AG08396 (cell line): Measurements from ENCODE around the gene KIRREL3.

Experiments
- DNase-seq: peaks from one replicate; pipeline ENCODE4 v3.0.0; 2012; ENCODE audit warnings: low spot score, mixed read lengths

Gene KIRREL3

GRCh38 chr11:126534141-126534805 is 466.3 kb downstream of the KIRREL3 start:
- DNase-seq: no peak

GRCh38 chr11:126533560-126533959 is 467.0 kb downstream of the KIRREL3 start:
- DNase-seq: no peak

GRCh38 chr11:126530416-126530815 is 470.2 kb downstream of the KIRREL3 start:
- no peak for DNase-seq

DNA sequence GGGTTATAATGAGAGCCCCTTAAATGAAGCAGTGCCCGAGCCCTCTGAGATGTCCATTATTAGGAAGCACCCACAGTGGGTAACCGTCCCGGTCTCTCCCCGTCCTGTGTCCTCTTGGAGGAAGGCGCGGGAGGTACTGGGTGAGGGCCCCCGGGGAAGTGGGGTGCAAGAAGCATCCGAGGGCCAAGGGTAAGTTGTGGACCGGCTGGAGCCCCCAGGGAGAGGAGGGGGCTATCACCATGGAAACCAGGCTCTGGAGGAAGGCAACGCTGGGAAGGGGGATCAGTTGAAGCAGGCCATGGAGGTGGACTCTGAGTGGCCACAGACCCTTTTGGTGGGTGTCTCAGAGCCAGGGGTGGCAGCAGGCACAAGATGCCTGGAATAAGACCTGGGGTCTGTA is 471.5 kb downstream of the KIRREL3 start:
- no peak for DNase-seq

DNA sequence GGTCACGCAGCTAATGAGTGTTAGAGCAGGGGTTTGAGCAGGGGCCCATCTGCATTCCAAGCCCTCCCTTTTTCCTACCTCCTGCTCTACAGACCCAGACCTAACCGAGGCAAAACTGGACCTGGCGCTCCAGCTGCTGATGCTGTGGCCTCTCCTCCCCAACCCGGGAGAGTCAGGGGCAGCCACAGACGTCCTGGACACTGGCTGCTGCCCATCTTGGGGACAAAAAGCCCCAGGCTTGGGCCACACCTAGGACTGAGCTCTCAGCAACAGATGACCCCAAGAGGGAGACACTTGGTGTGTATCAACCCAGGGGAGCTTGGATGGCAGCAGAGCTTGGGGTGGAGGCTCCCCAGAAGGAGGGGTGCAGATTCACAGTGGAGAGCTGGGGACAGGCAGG is 472.5 kb downstream of the KIRREL3 start:
- DNase-seq: no peak

- no peak for DNase-seq
Measured at GRCh38 chr11:126527651-126528050, 472.9 kb downstream of the KIRREL3 start.

GRCh38 chr11:126526471-126526870 is 474.1 kb downstream of the KIRREL3 start:
- no peak for DNase-seq

- no peak for DNase-seq
Measured at GRCh38 chr11:126525702-126526101, 474.9 kb downstream of the KIRREL3 start.

DNA sequence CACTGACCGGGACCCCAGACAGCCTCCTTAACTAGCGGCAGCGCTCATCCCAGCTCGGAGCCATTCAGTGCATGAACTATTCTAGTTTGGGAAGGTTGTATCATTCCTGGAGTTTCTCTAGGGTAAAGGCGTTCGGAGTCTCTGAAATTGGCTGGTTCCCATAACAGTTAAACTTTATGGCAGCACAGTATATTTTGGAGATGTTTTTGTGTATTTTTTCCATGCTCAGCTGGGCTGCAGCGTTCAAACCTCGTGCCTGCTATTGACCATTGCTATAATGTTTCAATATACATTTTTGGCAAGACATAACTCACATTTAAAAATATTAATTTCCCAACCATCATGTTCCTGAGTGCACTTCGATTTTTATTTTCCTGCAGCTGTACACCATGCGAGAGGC is 475.4 kb downstream of the KIRREL3 start:
- no peak for DNase-seq

GRCh38 chr11:126523441-126524205 is 476.9 kb downstream of the KIRREL3 start:
- no peak for DNase-seq

- no peak for DNase-seq
Measured at GRCh38 chr11:126522606-126523005, 478.0 kb downstream of the KIRREL3 start.

DNA sequence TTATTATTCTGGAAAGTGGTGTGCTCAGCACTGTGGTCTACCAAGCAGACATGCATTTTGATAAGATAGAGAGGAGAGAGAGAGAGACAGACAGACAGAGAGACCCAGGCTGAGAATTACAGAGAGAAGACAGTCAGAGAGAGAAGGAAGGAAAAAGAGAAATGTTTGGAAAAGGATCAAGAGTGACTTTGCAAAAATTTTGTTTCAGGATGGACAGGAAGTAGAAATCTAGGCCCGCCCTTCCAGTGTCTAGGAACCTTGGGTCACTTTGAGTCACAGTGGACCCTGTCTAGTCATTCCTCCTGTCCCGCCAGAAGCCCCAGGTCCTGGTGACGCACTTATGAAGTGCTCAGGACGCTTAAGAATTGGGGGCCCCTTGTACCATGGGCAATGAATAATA is 478.4 kb downstream of the KIRREL3 start:
- DNase-seq: no peak

DNA sequence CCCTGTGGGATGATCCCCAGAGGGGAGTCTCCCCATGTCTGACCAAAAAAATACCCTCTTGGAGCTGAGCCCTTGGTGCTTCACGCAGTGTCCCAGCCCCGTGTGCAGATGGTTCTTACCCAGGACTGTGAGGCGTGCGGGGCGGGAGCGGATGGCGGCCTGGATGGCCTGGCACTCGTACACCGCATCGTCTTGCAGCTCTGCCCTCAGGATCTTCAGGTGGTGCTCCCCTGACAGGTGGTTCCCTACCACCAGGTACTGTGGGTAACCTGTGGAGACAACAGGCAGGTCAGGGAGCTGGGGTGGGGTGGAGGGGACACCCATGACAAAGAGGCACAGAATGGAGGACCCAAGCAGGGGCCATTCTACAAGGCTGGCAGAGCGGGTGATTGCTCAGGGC is 479.4 kb downstream of the KIRREL3 start:
- no peak for DNase-seq

DNA sequence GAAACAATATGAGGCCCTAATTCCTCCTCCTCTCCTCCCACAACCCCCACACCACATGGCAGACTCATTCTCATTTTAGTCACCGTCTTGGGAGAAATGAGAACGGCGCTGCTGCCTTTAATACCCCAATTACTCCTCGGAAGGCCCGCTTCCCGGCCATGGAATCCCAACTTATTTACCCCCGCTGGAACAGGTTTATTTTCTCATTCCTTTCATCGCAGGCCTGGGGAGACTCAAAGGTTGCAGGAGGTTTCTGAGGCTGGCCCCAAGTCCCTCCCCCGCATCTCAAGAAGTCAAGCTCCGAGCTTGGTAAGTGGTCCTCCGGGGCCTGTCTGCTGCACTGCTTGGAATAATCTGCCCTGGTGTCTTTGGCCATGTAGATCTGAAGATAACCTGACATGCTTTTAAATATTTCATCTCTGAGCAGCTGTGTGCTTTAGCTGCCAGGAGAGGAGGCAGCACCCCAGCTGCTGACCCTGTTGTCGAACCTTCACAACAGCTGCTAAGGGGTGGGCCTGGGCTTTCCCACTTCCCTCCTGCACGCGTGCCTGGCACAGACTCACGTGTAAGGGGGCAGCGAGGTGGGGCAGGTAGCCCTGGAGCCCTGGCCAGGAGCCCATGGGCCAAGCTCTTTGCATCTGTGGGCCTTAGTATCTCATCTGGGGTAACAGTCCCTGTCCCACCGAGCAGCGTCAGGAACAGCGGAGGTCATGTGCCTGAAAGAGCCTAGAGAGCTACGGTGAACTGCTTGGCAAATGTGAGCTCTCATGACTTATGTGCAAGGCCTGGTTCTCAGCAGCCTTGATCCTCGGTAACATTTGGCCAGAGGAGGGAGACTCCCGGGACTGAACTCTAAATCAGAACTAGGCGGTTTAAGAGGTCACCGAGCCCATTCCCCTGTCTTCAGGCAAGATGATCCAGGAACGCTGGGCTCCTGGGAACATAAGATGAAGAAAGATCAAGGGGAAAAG is 480.5 kb downstream of the KIRREL3 start:
- no peak for DNase-seq

DNA sequence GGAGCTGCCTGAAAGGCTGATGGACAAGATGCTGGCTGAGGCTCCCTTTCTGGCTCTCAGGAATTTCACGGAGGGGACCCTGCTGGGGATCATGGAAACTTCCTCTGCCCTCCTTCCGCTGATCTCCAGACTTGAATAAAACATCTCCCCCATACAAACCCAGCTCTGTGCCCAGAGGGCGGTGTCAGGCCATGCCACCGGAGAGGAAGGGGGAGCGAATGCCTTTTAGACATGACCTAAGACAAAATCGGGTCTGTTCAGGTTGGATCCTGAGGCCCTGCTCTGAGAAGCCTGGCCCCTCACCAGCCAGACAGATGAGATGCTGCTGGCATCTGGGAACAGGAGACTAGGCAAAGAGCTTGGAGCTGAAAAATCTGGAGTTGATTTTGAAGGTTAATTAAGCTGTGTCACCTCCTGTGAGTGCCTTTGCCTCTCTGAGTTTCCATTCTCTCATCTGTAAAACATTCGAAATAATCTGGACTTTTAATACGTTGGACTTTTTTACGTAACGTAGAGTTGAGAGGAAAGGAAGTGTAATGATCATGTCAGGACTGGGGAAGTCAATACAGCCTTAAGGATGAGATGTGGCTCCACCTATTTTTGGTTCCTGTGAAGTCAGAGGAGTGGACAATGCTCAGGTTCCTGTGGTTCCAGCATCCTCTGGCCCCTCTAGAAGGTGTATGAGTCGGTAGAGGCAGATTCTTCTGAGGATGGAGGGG is 481.4 kb downstream of the KIRREL3 start:
- no peak for DNase-seq

- no peak for DNase-seq
Measured at GRCh38 chr11:126518071-126518971, 482.2 kb downstream of the KIRREL3 start.

GRCh38 chr11:126515501-126515900 is 485.1 kb downstream of the KIRREL3 start:
- no peak for DNase-seq

GRCh38 chr11:126514061-126514693 is 486.4 kb downstream of the KIRREL3 start:
- DNase-seq: no peak

GRCh38 chr11:126512741-126513715 is 487.5 kb downstream of the KIRREL3 start:
- no peak for DNase-seq
